A549 (cell line): ENCODE data around the gene EIF4G1. TPM values are rescaled to one million over a fixed set of nuclear protein-coding genes. Genes with fewer than 3 reads are reported as not detected.

Source experiments
- ATAC-seq, 2 experiments: fragments of 200-7000 bp in 1 of 2; fragments of >200 bp in 1 of 2; cut with Nextera tagmentation in 1 of 2; cut with Tn5 transposase in 1 of 2; 3 replicates each; pipeline versions ENCODE4 v1.8.0 to v1.9.1; 2018 to 2020; ENCODE audit warnings: mild to moderate bottlenecking in 1 of 2, moderate library complexity in 1 of 2
- CTCF ChIA-PET: fragments of 300-600 bp; sonication (Branson Sonifier 250); formaldehyde crosslinking; extraction: SDS; loops from one replicate; lab custom pipeline; 2021; ENCODE audit warnings: antibody characterized with exemption, inconsistent platforms; lab: Yijun Ruan, JAX
- POLR2A ChIA-PET: fragments of 350-600 bp; formaldehyde crosslinking; extraction: SDS; loops from one replicate; lab custom pipeline; 2021; ENCODE audit warnings: antibody characterized with exemption, inconsistent platforms; lab: Yijun Ruan, JAX
- DNase-seq, 2 experiments: peaks; one replicate each; pipeline versions ENCODE4 v3.0.0 to v3.0.0-alpha.2; 2011 to 2016; ENCODE audit warnings: low read depth in 1 of 2, low spot score in 1 of 2
- FAIRE-seq: peaks from 2 replicates; lab custom pipeline; 2011; peaks lifted over from hg19 to GRCh38; lab: Jason Lieb, UNC
- H3K27ac ChIP-seq, 2 experiments: fragments of >200 bp; sonication (Bioruptor Twin); formaldehyde crosslinking; 3 replicates each; pipeline ENCODE4 v1.5.1; 2016 to 2017
- H3K4me1 ChIP-seq: fragments of >200 bp; sonication (Bioruptor Twin); formaldehyde crosslinking; 3 replicates; pipeline ENCODE4 v1.6.1; 2016
- H3K4me2 ChIP-seq: fragments of >200 bp; sonication (Bioruptor Twin); formaldehyde crosslinking; 3 replicates; pipeline ENCODE4 v1.6.1; 2016
- H3K4me3 ChIP-seq: fragments of >200 bp; sonication (Bioruptor Twin); formaldehyde crosslinking; 3 replicates; pipeline ENCODE4 v1.5.1; 2016
- H3K9me3 ChIP-seq: fragments of >200 bp; sonication (Bioruptor Twin); formaldehyde crosslinking; 3 replicates; pipeline ENCODE4 v1.6.1; 2016
- ATOH8 ChIP-seq: fragments of 250-450 bp; sonication (Bioruptor Pico); IDR thresholded peaks from 2 replicates; pipeline ENCODE4 v1.5.0; 2020; ENCODE audit warnings: low read depth, mild to moderate bottlenecking, moderate library complexity
- BCL3 ChIP-seq: fragments of >200 bp; sonication (Bioruptor Twin); formaldehyde crosslinking; IDR thresholded peaks from 3 replicates; pipeline ENCODE4 v1.6.1; 2016
- BHLHE40 ChIP-seq: IDR thresholded peaks from 2 replicates; pipeline ENCODE4 v1.6.1; 2012; ENCODE audit warnings: low read depth, low read length, inconsistent platforms
- CHD4 ChIP-seq: fragments of 200-600 bp; sonication (generic); IDR thresholded peaks from 2 replicates; pipeline ENCODE4 v1.6.1; 2016; ENCODE audit warnings: antibody characterized with exemption, mild to moderate bottlenecking, borderline replicate concordance
- CTCF ChIP-seq: fragments of >200 bp; sonication (Bioruptor Twin); formaldehyde crosslinking; IDR thresholded peaks from 3 replicates; pipeline ENCODE4 v1.5.1; 2016
- EHF ChIP-seq: fragments of 250-450 bp; sonication (Bioruptor Pico); IDR thresholded peaks from 2 replicates; pipeline ENCODE4 v1.5.0; 2020; ENCODE audit warnings: mild to moderate bottlenecking
- EP300 ChIP-seq, 2 experiments: fragments of >200 bp; sonication (Bioruptor Twin); formaldehyde crosslinking; IDR thresholded peaks; 2 replicates in 1 of 2; 3 replicates in 1 of 2; pipeline ENCODE4 v1.6.1; 2016 to 2017
- ESRRA ChIP-seq: fragments of 150-350 bp; IDR thresholded peaks from 2 replicates; pipeline ENCODE4 v1.6.1; 2014; ENCODE audit warnings: mild to moderate bottlenecking, low read length, borderline replicate concordance
- FOSB ChIP-seq: fragments of 250-450 bp; sonication (Bioruptor Pico); IDR thresholded peaks from 2 replicates; pipeline ENCODE4 v1.5.0; 2020; ENCODE audit warnings: mild to moderate bottlenecking, moderate library complexity
- FOSL2 ChIP-seq, 2 experiments: fragments of 450-650 bp in 1 of 2; fragments of >200 bp in 1 of 2; sonication (Bioruptor Twin) in 1 of 2; formaldehyde crosslinking; IDR thresholded peaks; 2 replicates each; pipeline versions ENCODE4 v1.5.0 to v1.6.1; 2016 to 2020; ENCODE audit warnings: mild to moderate bottlenecking in 1 of 2, moderate library complexity in 1 of 2
- HOXB13 ChIP-seq: fragments of 250-450 bp; sonication (Bioruptor Pico); IDR thresholded peaks from 2 replicates; pipeline ENCODE4 v1.5.0; 2020; ENCODE audit warnings: low read depth, mild to moderate bottlenecking, moderate library complexity
- HOXB5 ChIP-seq: fragments of 250-450 bp; sonication (Bioruptor Pico); IDR thresholded peaks from 2 replicates; pipeline ENCODE4 v1.5.0; 2020; ENCODE audit warnings: mild to moderate bottlenecking, moderate library complexity
- JUN ChIP-seq, 2 experiments: fragments of >200 bp; sonication (Bioruptor Twin); formaldehyde crosslinking; IDR thresholded peaks; 2 replicates in 1 of 2; 3 replicates in 1 of 2; pipeline ENCODE4 v1.6.1; 2016 to 2017
- KDM5A ChIP-seq: fragments of 200-600 bp; sonication (generic); IDR thresholded peaks from 2 replicates; pipeline ENCODE4 v1.6.1; 2016; ENCODE audit warnings: antibody characterized with exemption, mild to moderate bottlenecking
- MAX ChIP-seq: IDR thresholded peaks from 2 replicates; pipeline ENCODE4 v1.6.1; 2012
- NFE2L2 ChIP-seq: fragments of 150-350 bp; conservative IDR thresholded peaks from 2 replicates; pipeline ENCODE4 v1.6.1; 2014; ENCODE audit warnings: low read length
- PHF8 ChIP-seq: fragments of 200-600 bp; sonication (generic); IDR thresholded peaks from 2 replicates; pipeline ENCODE4 v1.6.1; 2016; ENCODE audit warnings: low read depth, mild to moderate bottlenecking, antibody characterized with exemption, moderate library complexity, borderline replicate concordance
- POLR2A ChIP-seq: IDR thresholded peaks from 2 replicates; pipeline ENCODE4 v1.6.1; 2012; ENCODE audit warnings: mild to moderate bottlenecking, low read length
- RARB ChIP-seq: fragments of 250-450 bp; sonication (Bioruptor Pico); IDR thresholded peaks from 2 replicates; pipeline ENCODE4 v1.8.0; 2021; ENCODE audit warnings: mild to moderate bottlenecking, moderate library complexity
- REST ChIP-seq: fragments of 200-600 bp; sonication (generic); IDR thresholded peaks from 2 replicates; pipeline ENCODE4 v1.6.1; 2016; ENCODE audit warnings: antibody characterized with exemption, mild to moderate bottlenecking, moderate library complexity
- RFX5 ChIP-seq: fragments of 450-650 bp; IDR thresholded peaks from 2 replicates; pipeline ENCODE4 v1.7.1; 2014; ENCODE audit warnings: antibody characterized with exemption, mild to moderate bottlenecking, moderate library complexity
- SMC3 ChIP-seq: fragments of >200 bp; sonication (Bioruptor Twin); formaldehyde crosslinking; IDR thresholded peaks from 3 replicates; pipeline ENCODE4 v1.6.1; 2018; ENCODE audit warnings: inconsistent platforms
- USF2 ChIP-seq: fragments of 450-650 bp; IDR thresholded peaks from 2 replicates; pipeline ENCODE4 v1.6.1; 2014; ENCODE audit warnings: antibody characterized with exemption
- WGBS: methylation state at CpG from one replicate; pipeline ENCODE4 v1.1.6; 2017; ENCODE audit errors: missing lambda C conversion rate; 5-methylcytosine and 5-hydroxymethylcytosine counted together
- polyA plus RNA-seq, 4 experiments: library from polyadenylated mRNA; depleted of rRNA in 3 of 4; stranded (reverse); fragments of >200 nt; fragmentation: RNase III in 1 of 4; extraction: RNeasy Plus Mini Kit Qiagen cat#74134 plus additional on column Dnase treatment in 1 of 4; gene quantifications; 2 replicates in 3 of 4; 3 replicates in 1 of 4; pipeline ENCODE4 v1.2.3, GENCODE V29; 2011 to 2017

EIF4G1 gene
- polyA plus RNA-seq, 2 of the 4 experiments (the other 2 are of a cell fraction): 152 to 248 TPM

GRCh38 chr3:184295771-184296170, 18.6 kb upstream of the EIF4G1 start:
- ATAC-seq: no peak
- no peak overlapping the region for H3K4me2 ChIP-seq
- H3K4me3 ChIP-seq: no peak overlapping the region
- POLR2A ChIA-PET: no interaction called here
- no peak overlapping the region for H3K27ac ChIP-seq
- 57% methylated on average over 3 of the region's 3 CpGs for WGBS
- CTCF ChIA-PET: interaction anchor here (0.6 kb wide), 1 partner anchor 1061 kb away, joined by 3 read pairs; no protein-coding TSS in a partner anchor
- H3K4me1 ChIP-seq: peaks cover 7% of the 10 kb centered on the region; the same call in 2 of the 3 replicates
- TF ChIP-seq BHLHE40 (no peak), EHF (CRISPR knock-in tag) (no peak)
- TF ChIP-seq, all 56 proteins: peak for 0
- FAIRE-seq: no peak
- no peak for DNase-seq
- H3K9me3 ChIP-seq: no peaks in the 10 kb centered on the region

GRCh38 chr3:184296616-184297015, 17.8 kb upstream of the EIF4G1 start:
- no peak for FAIRE-seq
- WGBS: 83% methylated on average over 6 of the region's 7 CpGs
- no peak for ATAC-seq
- Histone ChIP-seq H3K4me3 (no peak overlapping the region), H3K27ac (no peak overlapping the region)
- TF ChIP-seq NFE2L2 (no peak), RFX5 (no peak)
- TF ChIP-seq, all 56 proteins: peak for 0
- ChIA-PET CTCF (interaction anchor here (0.6 kb wide), 1 partner anchor 1060 kb away, joined by 3 read pairs; no protein-coding TSS in a partner anchor), POLR2A (no interaction called here)
- no peaks in the 10 kb centered on the region for H3K9me3 ChIP-seq
- DNase-seq: no peak
- peaks cover 9% of the 10 kb centered on the region; the same call in 2 of the 3 replicates for H3K4me1 ChIP-seq
- H3K4me2 ChIP-seq: no peak overlapping the region

- H3K27ac ChIP-seq: peak within 1 kb of the TSS; percentile 89 to 94
- H3K9me3 ChIP-seq: no peaks in the 10 kb centered on the region
- ChIA-PET CTCF (interaction anchor here (1.0 to 1.9 kb wide), 2 partner anchors 9 to 55 kb away, joined by 3 to 11 read pairs; no protein-coding TSS in a partner anchor), POLR2A (no interaction called here)
- H3K4me3 ChIP-seq: peak within 1 kb of the TSS; percentile 83
- H3K4me2 ChIP-seq: peak within 1 kb of the TSS; percentile 96
- FAIRE-seq: no peak
- peak; percentile 95 to 99 for ATAC-seq
- WGBS: 0% methylated on average over 14 of the region's 78 CpGs
- peaks cover 9% of the 10 kb centered on the region; the same call in 2 of the 3 replicates for H3K4me1 ChIP-seq
- peak; percentile 82 to 92 for DNase-seq
- TF ChIP-seq POLR2A (peak; percentile 71), ATOH8 (CRISPR knock-in tag) (no peak), FOSB (CRISPR knock-in tag) (no peak), FOSL2 (IDR thresholded peaks at IDR 0.05) (no peak), FOSL2 (CRISPR knock-in tag; IDR thresholded peaks at IDR 0.05) (peak; percentile 13; the same call in 1 of the 2 replicates), CTCF (no peak), MAX (peak; percentile 45; the same call in 1 of the 2 replicates), CHD4 (no peak), ESRRA (no peak), HOXB13 (CRISPR knock-in tag) (no peak), BCL3 (peak; percentile 73; the same call in 2 of the 3 replicates), JUN (IDR thresholded peaks at IDR 0.05) (peak; percentile 25 to 62; a peak in 2 of 5 replicates), USF2 (no peak), RARB (CRISPR knock-in tag) (no peak), HOXB5 (CRISPR knock-in tag) (no peak), PHF8 (peak; percentile 39; the same call in 1 of the 2 replicates), SMC3 (no peak), REST (peak; percentile 75), EP300 (IDR thresholded peaks at IDR 0.05) (no peak), KDM5A (peak; percentile 62; the same call in 1 of the 2 replicates)
These were observed 15.5 kb upstream of the EIF4G1 start, which contains the start of gene PSMD2 for GRCh38 chr3:184298759-184299487. PSMD2 (plus strand) TSS chr3:184299241; CDS start chr3:184299267, 26 bp downstream.
